HepG2 (cell line): Measurements from ENCODE around the gene DNM3. TPM values are rescaled to one million over a fixed set of nuclear protein-coding genes. Genes with fewer than 3 reads are reported as not detected.

Experiments
- CBX5 ChIP-seq: sonication (generic); formaldehyde crosslinking; IDR thresholded peaks from 2 replicates; pipeline ENCODE4 v1.4.0; 2020; ENCODE audit warnings: missing genetic modification reagents, borderline replicate concordance
- DMTF1 ChIP-seq: sonication (generic); formaldehyde crosslinking; IDR thresholded peaks from 2 replicates; pipeline ENCODE4 v1.4.0; 2020; ENCODE audit warnings: mild to moderate bottlenecking, missing genetic modification reagents
- DNMT1 ChIP-seq: sonication (generic); formaldehyde crosslinking; IDR thresholded peaks from 2 replicates; pipeline ENCODE4 v1.5.1; 2020; ENCODE audit warnings: mild to moderate bottlenecking, missing genetic modification reagents
- GATAD2A ChIP-seq: IDR thresholded peaks from 2 replicates; pipeline ENCODE4 v1.6.1; 2016
- NFKBIZ ChIP-seq: IDR thresholded peaks from 2 replicates; pipeline ENCODE4 v1.6.1; 2018; ENCODE audit warnings: missing genetic modification reagents, missing compliant biosample characterization
- PRPF4 ChIP-seq: fragments of 200-400 bp; formaldehyde crosslinking; IDR thresholded peaks from 2 replicates; pipeline ENCODE4 v1.6.1; 2016; ENCODE audit warnings: low read length, low read depth; ENCODE audit not compliant: poor library complexity, severe bottlenecking
- REPIN1 ChIP-seq: sonication (generic); formaldehyde crosslinking; IDR thresholded peaks from 2 replicates; pipeline ENCODE4 v1.8.0; 2022; ENCODE audit warnings: missing genetic modification reagents, low read depth, mild to moderate bottlenecking, borderline replicate concordance
- RERE ChIP-seq: IDR thresholded peaks from 2 replicates; pipeline ENCODE4 v1.6.1; 2016; ENCODE audit warnings: low read depth, missing genetic modification reagents, missing compliant biosample characterization
- TBX2 ChIP-seq: sonication (generic); formaldehyde crosslinking; IDR thresholded peaks from 2 replicates; pipeline ENCODE4 v1.5.0; 2020; ENCODE audit warnings: missing genetic modification reagents, mild to moderate bottlenecking, borderline replicate concordance
- ZFP41 ChIP-seq: sonication (generic); formaldehyde crosslinking; IDR thresholded peaks from 2 replicates; pipeline ENCODE4 v1.4.0; 2020; ENCODE audit warnings: mild to moderate bottlenecking, missing genetic modification reagents, borderline replicate concordance
- ZNF230 ChIP-seq: sonication (generic); formaldehyde crosslinking; IDR thresholded peaks from 2 replicates; pipeline ENCODE4 v1.4.0; 2020; ENCODE audit warnings: mild to moderate bottlenecking, missing genetic modification reagents
- ZNF276 ChIP-seq: sonication (generic); formaldehyde crosslinking; IDR thresholded peaks from 2 replicates; pipeline ENCODE4 v1.4.0; 2020; ENCODE audit warnings: mild to moderate bottlenecking, low read depth, missing genetic modification reagents
- ZNF3 ChIP-seq: IDR thresholded peaks from 2 replicates; pipeline ENCODE4 v1.7.0; 2017; ENCODE audit warnings: inconsistent platforms
- ZNF562 ChIP-seq: sonication (generic); formaldehyde crosslinking; IDR thresholded peaks from 2 replicates; pipeline ENCODE4 v1.8.0; 2022; ENCODE audit warnings: missing genetic modification reagents, borderline replicate concordance
- polyA plus RNA-seq, 8 experiments: library from polyadenylated mRNA; depleted of rRNA in 3 of 8; stranded (reverse) in 7 of 8; unstranded in 1 of 8; fragments of >200 nt; fragmentation: Illumina TruSeq in 4 of 8; extraction: Trizol in 4 of 8; gene quantifications; 2 replicates each; pipeline versions ENCODE4 v1.2.1 to v1.2.3, GENCODE V29; 2011 to 2016; ENCODE audit warnings: low read depth in 4 of 8, missing spikeins in 1 of 8, mixed read lengths in 1 of 8; ENCODE audit not compliant: insufficient read depth in 1 of 8
- total RNA-seq, 5 experiments: library from RNA; depleted of rRNA; stranded (reverse); fragments of >200 nt; fragmentation: Illumina TruSeq; extraction: Trizol; gene quantifications; 2 replicates each; pipeline ENCODE4 v1.2.3, GENCODE V29; 2016; ENCODE audit warnings: low read depth in 1 of 5
- TF ChIP-seq, protein P1 (sequence below), 2 experiments: sonication (generic) in 1 of 2; formaldehyde crosslinking in 1 of 2; IDR thresholded peaks; 2 replicates each; pipeline versions ENCODE4 v1.4.0 to v1.6.1; 2016 to 2020; ENCODE audit warnings: borderline replicate concordance in 1 of 2, low read depth in 1 of 2, mild to moderate bottlenecking in 1 of 2, missing genetic modification reagents in 1 of 2

DNM3 gene
- total and polyA plus RNA-seq, 2 of the 13 experiments (the other 11 are each of a cell fraction or from before 2014, with no cell fraction given): 0.05 TPM; not detected in 1

DNA sequence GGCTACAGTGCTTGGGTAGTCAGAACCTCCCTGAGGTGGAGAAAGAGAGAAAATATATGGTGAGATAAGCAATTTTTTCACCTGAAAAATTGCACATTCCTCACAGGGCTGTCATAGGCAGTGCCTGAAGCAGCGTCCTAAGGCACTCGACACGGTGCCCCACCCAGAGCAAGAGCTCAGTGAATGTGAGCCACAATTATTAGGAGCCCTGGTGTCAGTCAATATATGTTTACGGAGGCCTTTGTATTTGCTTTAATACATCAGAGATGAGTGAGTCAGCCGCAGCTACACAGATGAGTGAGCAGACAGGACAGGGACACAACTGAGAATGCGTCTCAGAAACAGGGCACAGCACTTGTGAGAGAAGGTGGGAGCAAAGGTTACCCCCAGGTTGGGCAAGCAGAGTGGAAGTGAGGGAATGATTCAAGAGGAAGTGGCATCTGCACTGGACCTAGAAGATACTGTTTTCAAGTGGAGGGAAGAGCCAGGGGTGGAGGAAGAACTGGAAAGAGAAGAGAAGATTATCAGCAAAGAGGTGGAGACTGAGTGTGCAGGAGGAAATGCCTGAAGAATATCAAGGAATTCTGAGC, 607.8 kb downstream of the DNM3 start (continued):
- TF ChIP-seq RERE (peak; percentile 73; the same call in 1 of the 2 replicates), PRPF4 (no peak), REPIN1 (CRISPR knock-in tag) (no peak), DMTF1 (CRISPR knock-in tag) (no peak), ZNF3 (CRISPR knock-in tag) (peak; percentile 38; the same call in 1 of the 2 replicates), NFKBIZ (peak; percentile 37; the same call in 1 of the 2 replicates), CBX5 (no peak), ZNF230 (CRISPR knock-in tag) (peak; percentile 46; the same call in 1 of the 2 replicates), ZFP41 (CRISPR knock-in tag) (no peak), ZNF276 (CRISPR knock-in tag) (0 out of 2 replicates have a peak, but pooled peaks have one; percentile 35), GATAD2A (CRISPR knock-in tag) (peak; percentile 81), ZNF562 (CRISPR knock-in tag) (no peak), TBX2 (CRISPR knock-in tag) (no peak; the same call in 1 of the 2 replicates), DNMT1 (CRISPR knock-in tag) (no peak)
- TF ChIP-seq, protein P1, sequence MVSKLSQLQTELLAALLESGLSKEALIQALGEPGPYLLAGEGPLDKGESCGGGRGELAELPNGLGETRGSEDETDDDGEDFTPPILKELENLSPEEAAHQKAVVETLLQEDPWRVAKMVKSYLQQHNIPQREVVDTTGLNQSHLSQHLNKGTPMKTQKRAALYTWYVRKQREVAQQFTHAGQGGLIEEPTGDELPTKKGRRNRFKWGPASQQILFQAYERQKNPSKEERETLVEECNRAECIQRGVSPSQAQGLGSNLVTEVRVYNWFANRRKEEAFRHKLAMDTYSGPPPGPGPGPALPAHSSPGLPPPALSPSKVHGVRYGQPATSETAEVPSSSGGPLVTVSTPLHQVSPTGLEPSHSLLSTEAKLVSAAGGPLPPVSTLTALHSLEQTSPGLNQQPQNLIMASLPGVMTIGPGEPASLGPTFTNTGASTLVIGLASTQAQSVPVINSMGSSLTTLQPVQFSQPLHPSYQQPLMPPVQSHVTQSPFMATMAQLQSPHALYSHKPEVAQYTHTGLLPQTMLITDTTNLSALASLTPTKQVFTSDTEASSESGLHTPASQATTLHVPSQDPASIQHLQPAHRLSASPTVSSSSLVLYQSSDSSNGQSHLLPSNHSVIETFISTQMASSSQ (IDR thresholded peaks at IDR 0.05; ENCODE audit: low read depth): no peak
- TF ChIP-seq, protein P1 (CRISPR knock-in tag; IDR thresholded peaks at IDR 0.05; ENCODE audit: borderline replicate concordance): peak; percentile 57
